Stomach (tissue), 9 donors: ENCODE results near the gene FUS. TPM values are rescaled to one million over a fixed set of nuclear protein-coding genes. Genes with fewer than 3 reads are reported as not detected.
A peak's percentile ranks its signal among the peaks of the same experiment; 100 is the strongest.
"Not testable (repeated sequence)": the region's sequence is repeated elsewhere in the genome, so short reads cannot be mapped to it uniquely, and the experiment has no call there.

ENCODE experiments used
- DNase-seq, 2 donors: peaks; one replicate each; pipeline versions ENCODE4 v3.0.0 to v3.0.0-alpha.2; 2013 to 2019
- H3K27ac ChIP-seq, 5 donors: fragments of 200-600 bp in 4 of 5; sonication (generic) in 4 of 5; one replicate each; pipeline ENCODE4 v1.5.1; 2013 to 2019; ENCODE audit warnings: mild to moderate bottlenecking in 1 of 5, moderate library complexity in 1 of 5
- H3K27me3 ChIP-seq, 3 donors: fragments of 200-600 bp; sonication (generic); one replicate each; pipeline ENCODE4 v1.5.1; 2017 to 2019; ENCODE audit warnings: mixed run types in 1 of 3
- H3K36me3 ChIP-seq, 4 donors: fragments of 200-600 bp; sonication (generic); 1 replicate in 3 of 4; 2 replicates in 1 of 4; pipeline ENCODE4 v1.5.1; 2016 to 2019
- H3K4me1 ChIP-seq, 4 donors: fragments of 200-600 bp; sonication (generic); one replicate each; pipeline ENCODE4 v1.5.1; 2016 to 2019
- H3K4me3 ChIP-seq, 4 donors: fragments of 200-600 bp; sonication (generic) in 3 of 4; one replicate each; pipeline ENCODE4 v1.5.1; 2016 to 2019; ENCODE audit warnings: mild to moderate bottlenecking in 1 of 4
- H3K9me3 ChIP-seq, 4 donors: fragments of 200-600 bp; sonication (generic); one replicate each; pipeline ENCODE4 v1.5.1; 2016 to 2019
- CTCF ChIP-seq, 7 experiments: fragments of 450-650 bp in 4 of 7; fragments of 200-600 bp in 3 of 7; sonication (generic) in 3 of 7; IDR thresholded peaks; one replicate each; pipeline ENCODE4 v1.5.1; 2016 to 2019; ENCODE audit warnings: antibody characterized with exemption in 7 of 7, control low read depth in 2 of 7, mild to moderate bottlenecking in 1 of 7
- EP300 ChIP-seq: sonication (generic); formaldehyde crosslinking; IDR thresholded peaks from one replicate; pipeline ENCODE4 v1.6.1; 2017; ENCODE audit warnings: antibody characterized with exemption
- POLR2A ChIP-seq, 4 donors: fragments of 450-650 bp; IDR thresholded peaks; one replicate each; pipeline ENCODE4 v1.6.1; 2016; ENCODE audit warnings: antibody characterized with exemption in 4 of 4, control low read depth in 2 of 4, mild to moderate bottlenecking in 1 of 4, moderate library complexity in 1 of 4
- POLR2AphosphoS5 ChIP-seq, 3 donors: sonication (generic); formaldehyde crosslinking; IDR thresholded peaks; one replicate each; pipeline ENCODE4 v1.6.1; 2016; ENCODE audit warnings: antibody characterized with exemption in 3 of 3
- WGBS, 5 donors: extraction: QIAGEN DNeasy Blood & Tissue Kit in 3 of 5; methylation state at CpG; one replicate each; pipeline versions ENCODE4 v1.1.5 to v1.1.7; 2013 to 2018; 5-methylcytosine and 5-hydroxymethylcytosine counted together
- intact Hi-C: fragments of 100-400 bp; cut with DNase I; formaldehyde crosslinking; loops from one replicate; pipeline ENCODE4 v1.15.1; 2023; ENCODE audit warnings: low total_unique reads
- polyA plus RNA-seq, 3 donors: library from polyadenylated mRNA; stranded (reverse); fragments of 200-250 nt; gene quantifications; one replicate each; pipeline ENCODE4 v1.2.3, GENCODE V29; 2013
- total RNA-seq, 5 donors: library from RNA; depleted of rRNA; stranded (reverse); fragments of >200 nt; gene quantifications; one replicate each; pipeline versions ENCODE4 v1.1.0 to v1.2.3, GENCODE V29; 2014 to 2016
- donor health status: healthy with polysubstance abuse.
- donor health status: Bipolar disorder and iron deficiency.
- donor health status: healthy.

FUS gene
- total and polyA plus RNA-seq, 8 donors, result 41.1 to 175 (median 122) TPM

- peaks cover 0 to 49% (median 7%) of the 10 kb centered on the region in 3 donors for H3K27me3 ChIP-seq
- no peak for TF ChIP-seq CTCF (IDR thresholded peaks at IDR 0.05)
- TF ChIP-seq POLR2A (IDR thresholded peaks at IDR 0.05), result no peak
- no peak for TF ChIP-seq EP300
- TF ChIP-seq POLR2AphosphoS5 (IDR thresholded peaks at IDR 0.05), result no peak
- peak within 1 kb of the TSS in 1 of 5 donors; percentile 17 for H3K27ac ChIP-seq
- peaks cover 0 to 16% (median 10%) of the 10 kb centered on the region in 4 donors for H3K4me1 ChIP-seq
- H3K4me3 ChIP-seq, result no peak within 1 kb of the TSS
- 69 to 77% (median 74%) methylated on average over 8 to 11 of the region's 11 CpGs for WGBS, 5 donors
- no peak for DNase-seq
- intact Hi-C loops, result no loop called here
- H3K9me3 ChIP-seq, result no peaks in the 10 kb centered on the region
- H3K36me3 ChIP-seq, result no peaks in the 10 kb centered on the region
Measured at GRCh38 chr16:31149894-31150890, 29.7 kb upstream of the FUS start, which contains the start of gene PRSS36. Gene PRSS36, minus strand, starts transcription at chr16:31150066. Its CDS starts 31 bp downstream, at chr16:31150035.

DNA sequence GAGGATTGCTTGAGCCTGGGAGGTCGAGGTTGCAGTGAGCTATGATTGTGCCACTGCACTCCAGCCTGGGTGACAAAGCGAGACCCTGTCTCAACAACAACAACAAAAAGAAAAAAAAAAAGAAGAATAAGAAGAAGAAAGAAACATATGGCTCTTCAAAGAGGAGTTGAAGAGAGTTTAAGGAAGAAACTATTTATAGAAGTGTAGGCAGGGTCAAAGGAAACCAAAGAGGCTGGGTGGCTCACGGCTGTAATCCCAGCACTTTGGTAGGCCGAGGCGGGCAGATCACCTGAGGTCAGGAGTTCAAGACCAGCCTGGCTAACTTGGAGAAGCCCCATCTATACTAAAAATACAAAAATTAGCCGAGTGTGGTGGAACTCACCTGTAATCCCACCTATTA, 29.0 kb upstream of the FUS start:
- Histone ChIP-seq H3K27me3 (peaks cover 0 to 44% (median 7%) of the 10 kb centered on the region in 3 donors), H3K4me1 (peaks cover 0 to 16% (median 10%) of the 10 kb centered on the region in 4 donors)
- H3K27ac ChIP-seq, intact Hi-C loops, H3K9me3 ChIP-seq, H3K4me3 ChIP-seq, H3K36me3 ChIP-seq, DNase-seq: not testable (repeated sequence)
- 73 to 90% (median 79%) methylated on average over 6 of the region's 6 CpGs for WGBS, 5 donors

DNA sequence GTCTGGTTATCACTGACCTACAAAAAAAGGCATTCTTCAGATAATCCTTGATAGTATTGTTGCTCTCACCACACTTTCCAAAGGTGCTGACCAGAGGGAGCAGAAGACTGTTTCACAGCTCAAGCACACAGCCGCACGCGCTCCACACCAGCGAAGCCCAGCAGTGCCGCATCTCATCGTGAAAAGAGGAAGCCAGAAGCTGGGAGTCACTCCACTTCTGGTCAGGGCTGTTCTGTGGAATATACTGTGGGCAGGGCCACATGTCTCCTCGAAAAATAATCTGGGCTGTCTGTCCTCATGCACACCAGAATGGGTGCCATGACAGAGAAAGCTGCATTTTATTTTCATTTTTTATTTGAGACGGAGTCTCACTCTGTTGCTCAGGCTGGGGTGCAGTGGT, 22.8 kb upstream of the FUS start:
- no peaks in the 10 kb centered on the region for H3K9me3 ChIP-seq
- DNase-seq, result no peak
- H3K4me3 ChIP-seq, result no peak overlapping the region
- H3K27ac ChIP-seq, result no peak overlapping the region
- H3K4me1 ChIP-seq, result peaks cover 0 to 10% (median 3%) of the 10 kb centered on the region in 4 donors
- H3K36me3 ChIP-seq, result no peaks in the 10 kb centered on the region
- TF ChIP-seq EP300, result no peak
- no peak for TF ChIP-seq POLR2A (IDR thresholded peaks at IDR 0.05)
- no peak for TF ChIP-seq POLR2AphosphoS5 (IDR thresholded peaks at IDR 0.05)
- TF ChIP-seq CTCF (IDR thresholded peaks at IDR 0.05), result no peak
- 16 to 33% (median 27%) methylated on average over 8 of the region's 8 CpGs for WGBS, 5 donors
- peaks cover 0 to 14% (median 0%) of the 10 kb centered on the region in 3 donors for H3K27me3 ChIP-seq
- intact Hi-C loops, result no loop called here

DNA sequence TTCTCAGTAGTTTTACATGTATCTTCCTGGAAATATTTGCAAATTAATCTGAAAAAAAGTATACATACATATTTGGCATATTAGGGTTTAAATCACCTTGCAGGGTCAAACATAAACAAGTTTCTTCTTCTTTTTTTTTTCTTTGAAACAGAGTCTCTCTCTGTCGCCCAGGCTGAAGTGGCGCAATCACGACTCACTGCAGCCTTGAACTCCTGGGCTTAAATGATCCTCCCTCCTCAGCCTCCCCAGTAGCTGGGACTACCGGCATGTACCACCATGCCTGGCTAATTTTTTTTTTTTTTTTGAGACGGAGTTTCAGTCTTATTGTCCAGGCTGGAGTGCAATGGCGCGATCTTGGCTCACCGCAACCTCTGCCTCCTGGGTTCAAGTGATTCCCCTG, 12.6 kb upstream of the FUS start:
- H3K27ac ChIP-seq, result no peak overlapping the region
- 89 to 94% (median 91%) methylated on average over 8 of the region's 8 CpGs for WGBS, 5 donors
- TF ChIP-seq POLR2AphosphoS5 (IDR thresholded peaks at IDR 0.05), result no peak
- TF ChIP-seq EP300, result no peak
- no peak for TF ChIP-seq CTCF (IDR thresholded peaks at IDR 0.05)
- TF ChIP-seq POLR2A (IDR thresholded peaks at IDR 0.05), result no peak
- DNase-seq, result no peak
- H3K4me1 ChIP-seq, result no peaks in the 10 kb centered on the region
- H3K36me3 ChIP-seq, result no peaks in the 10 kb centered on the region
- intact Hi-C loops, result no loop called here
- no peak overlapping the region for H3K4me3 ChIP-seq
- H3K27me3 ChIP-seq, result no peaks in the 10 kb centered on the region
- H3K9me3 ChIP-seq, result no peaks in the 10 kb centered on the region

GRCh38 chr16:31168848-31169247, 11.1 kb upstream of the FUS start:
- TF ChIP-seq POLR2A (IDR thresholded peaks at IDR 0.05) (no peak), EP300 (no peak), CTCF (IDR thresholded peaks at IDR 0.05) (no peak), POLR2AphosphoS5 (IDR thresholded peaks at IDR 0.05) (no peak)
- H3K27me3 ChIP-seq, result no peaks in the 10 kb centered on the region

DNA sequence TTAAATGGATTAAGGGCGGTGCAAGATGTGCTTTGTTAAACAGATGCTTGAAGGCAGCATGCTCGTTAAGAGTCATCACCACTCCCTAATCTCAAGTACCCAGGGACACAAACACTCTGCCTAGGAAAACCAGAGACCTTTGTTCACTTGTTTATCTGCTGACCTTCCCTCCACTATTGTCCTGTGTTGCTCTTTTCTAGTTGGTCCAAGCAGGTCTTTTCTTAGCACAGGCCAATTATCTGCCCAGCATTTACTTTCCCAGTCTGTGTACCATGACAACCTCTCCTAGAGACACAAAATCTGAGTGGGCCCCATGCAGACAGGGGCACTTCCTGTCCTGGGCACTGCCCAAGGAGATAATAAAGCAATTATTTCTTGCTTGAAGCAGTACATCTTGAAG, 9.9 kb upstream of the FUS start:
- H3K4me3 ChIP-seq, H3K27me3 ChIP-seq, intact Hi-C loops, H3K27ac ChIP-seq, H3K9me3 ChIP-seq, H3K4me1 ChIP-seq, H3K36me3 ChIP-seq: not testable (repeated sequence)
- WGBS, 5 donors, result no CpG with 5 or more reads among the region's 2 CpGs
- peak in 1 of 2 donors; percentile 24 for DNase-seq

More at GRCh38 chr16:31168848-31169247, 11.1 kb upstream of the FUS start:
- H3K4me3 ChIP-seq, result no peak overlapping the region
- no peaks in the 10 kb centered on the region for H3K36me3 ChIP-seq
- no peaks in the 10 kb centered on the region for H3K4me1 ChIP-seq
- intact Hi-C loops, result no loop called here
- H3K27ac ChIP-seq, result no peak overlapping the region
- 43 to 79% (median 52%) methylated on average over 2 of the region's 2 CpGs for WGBS, 5 donors
- DNase-seq, result no peak
- H3K9me3 ChIP-seq, result no peaks in the 10 kb centered on the region
